GM12801 (cell line): ENCODE measurements around the gene CCDC178.

Source experiments
- TF ChIP-seq, protein P1 (sequence below): IDR thresholded peaks from one replicate; pipeline ENCODE4 v1.5.1; 2011; ENCODE audit warnings: control low read depth; ENCODE audit not compliant: insufficient read length; ENCODE audit errors: extremely low read depth

CCDC178 gene

DNA sequence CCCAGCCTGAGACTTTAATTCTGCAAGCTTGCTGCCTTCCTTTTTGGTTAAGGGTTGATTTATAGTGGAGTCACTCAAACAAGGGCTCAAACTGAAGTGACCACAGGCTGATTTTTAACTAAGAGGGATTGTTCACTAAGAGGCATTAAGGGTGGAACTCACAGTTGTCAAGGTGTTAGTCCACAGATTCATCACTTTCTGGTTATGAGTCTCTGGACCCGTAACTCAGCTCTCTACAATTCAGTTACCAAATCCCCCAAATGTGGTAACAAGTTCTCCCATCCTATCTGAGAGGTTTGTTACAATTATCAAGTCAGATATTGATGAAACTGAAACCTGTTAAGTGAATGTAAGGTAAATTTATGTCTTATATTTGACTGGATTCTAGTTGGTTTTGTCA lies 481.8 kb downstream of the CCDC178 start:
- TF ChIP-seq, protein P1, sequence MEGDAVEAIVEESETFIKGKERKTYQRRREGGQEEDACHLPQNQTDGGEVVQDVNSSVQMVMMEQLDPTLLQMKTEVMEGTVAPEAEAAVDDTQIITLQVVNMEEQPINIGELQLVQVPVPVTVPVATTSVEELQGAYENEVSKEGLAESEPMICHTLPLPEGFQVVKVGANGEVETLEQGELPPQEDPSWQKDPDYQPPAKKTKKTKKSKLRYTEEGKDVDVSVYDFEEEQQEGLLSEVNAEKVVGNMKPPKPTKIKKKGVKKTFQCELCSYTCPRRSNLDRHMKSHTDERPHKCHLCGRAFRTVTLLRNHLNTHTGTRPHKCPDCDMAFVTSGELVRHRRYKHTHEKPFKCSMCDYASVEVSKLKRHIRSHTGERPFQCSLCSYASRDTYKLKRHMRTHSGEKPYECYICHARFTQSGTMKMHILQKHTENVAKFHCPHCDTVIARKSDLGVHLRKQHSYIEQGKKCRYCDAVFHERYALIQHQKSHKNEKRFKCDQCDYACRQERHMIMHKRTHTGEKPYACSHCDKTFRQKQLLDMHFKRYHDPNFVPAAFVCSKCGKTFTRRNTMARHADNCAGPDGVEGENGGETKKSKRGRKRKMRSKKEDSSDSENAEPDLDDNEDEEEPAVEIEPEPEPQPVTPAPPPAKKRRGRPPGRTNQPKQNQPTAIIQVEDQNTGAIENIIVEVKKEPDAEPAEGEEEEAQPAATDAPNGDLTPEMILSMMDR, result no peak

DNA sequence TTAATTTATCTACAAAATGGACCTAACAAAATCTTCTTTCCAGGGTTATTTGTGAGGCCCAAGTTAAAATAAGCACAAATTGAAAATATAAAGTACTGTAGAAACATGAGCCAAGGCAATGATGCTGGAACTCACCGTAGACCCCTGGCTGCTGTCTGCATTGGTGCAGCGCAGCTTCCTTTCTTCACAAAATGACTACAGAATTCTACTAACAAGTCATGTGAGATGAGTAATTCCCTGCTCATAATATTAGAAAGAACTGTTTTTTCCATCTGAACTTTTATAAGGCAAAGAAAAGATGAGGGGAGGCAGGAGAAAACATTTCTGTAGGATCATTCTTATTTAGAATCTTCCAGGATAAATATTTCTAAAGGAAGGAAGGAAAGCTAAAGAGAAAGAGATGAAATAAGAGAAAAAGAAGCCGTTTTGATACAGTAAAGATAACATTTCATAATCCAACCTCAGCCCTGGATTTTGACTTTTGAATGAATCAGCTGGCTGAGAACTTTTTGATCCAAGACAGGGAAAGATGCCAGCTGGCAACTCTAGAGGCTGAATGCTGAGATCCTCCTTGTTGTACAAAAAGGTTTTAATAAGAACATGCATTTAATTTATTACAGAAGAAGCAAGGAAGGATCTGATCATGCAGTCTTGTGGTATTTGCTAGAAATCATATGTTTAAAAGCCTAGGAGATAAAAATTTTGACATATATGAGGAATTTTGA lies 483.8 kb downstream of the CCDC178 start:
- TF ChIP-seq, protein P1, result no peak

DNA sequence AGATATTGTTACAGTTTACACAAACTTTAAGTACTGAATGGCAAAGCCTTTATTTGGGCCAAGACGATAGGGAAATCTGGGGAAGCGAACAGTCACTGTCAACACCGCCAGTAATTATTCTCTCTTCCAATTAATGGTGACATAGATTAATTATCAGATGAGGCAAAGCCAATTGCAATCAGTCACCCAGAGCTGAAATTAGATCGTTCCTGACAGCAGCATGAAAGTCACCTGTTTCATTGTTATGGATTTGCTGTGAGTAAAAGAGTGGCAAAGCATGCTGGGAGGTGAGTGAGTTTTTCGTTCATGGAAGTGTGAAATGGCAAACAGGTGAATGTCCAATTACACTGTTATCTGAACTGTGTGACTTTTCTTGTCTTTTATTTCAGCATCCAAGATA lies 502.9 kb downstream of the CCDC178 start:
- TF ChIP-seq, protein P1, result no peak

DNA sequence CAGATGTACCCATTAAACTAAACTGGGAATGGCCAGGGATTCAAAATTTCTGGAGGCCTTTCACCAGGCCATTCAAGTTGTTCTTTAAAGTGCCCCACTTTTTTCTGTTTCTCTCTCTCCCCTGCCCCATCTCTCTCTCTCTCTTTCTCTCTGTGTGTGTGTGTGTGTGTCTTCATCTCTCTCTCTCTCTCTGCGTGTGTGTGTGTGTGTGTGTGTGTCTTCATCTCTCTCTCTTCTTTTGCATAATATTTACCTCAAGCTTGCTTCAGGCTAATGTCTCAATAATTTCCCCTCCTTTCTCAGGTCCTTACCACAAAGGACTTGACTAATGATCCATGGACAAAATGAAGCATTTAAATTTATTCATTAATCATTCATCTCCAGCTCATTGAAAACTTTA lies 503.5 kb downstream of the CCDC178 start:
- TF ChIP-seq, protein P1, result no peak

DNA sequence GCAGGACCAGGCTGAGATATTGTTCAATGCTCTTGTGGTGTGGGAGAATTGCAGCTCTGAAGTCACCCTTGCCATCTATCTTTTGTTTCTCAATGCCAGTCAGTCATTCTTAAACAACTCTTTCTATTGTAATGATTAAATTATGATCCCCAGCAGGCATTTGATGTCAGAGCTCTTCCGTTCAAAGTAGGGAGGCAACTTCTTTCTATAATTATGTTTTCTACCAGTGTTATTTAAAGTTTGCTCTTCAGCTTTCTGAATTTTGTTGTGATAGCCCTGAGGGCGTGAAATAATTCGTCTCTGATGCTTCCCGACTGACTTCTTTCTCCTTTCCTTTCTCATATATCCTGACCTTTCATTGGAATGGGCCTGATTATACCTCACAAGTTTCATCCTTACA lies 506.3 kb downstream of the CCDC178 start:
- TF ChIP-seq, protein P1, result no peak

DNA sequence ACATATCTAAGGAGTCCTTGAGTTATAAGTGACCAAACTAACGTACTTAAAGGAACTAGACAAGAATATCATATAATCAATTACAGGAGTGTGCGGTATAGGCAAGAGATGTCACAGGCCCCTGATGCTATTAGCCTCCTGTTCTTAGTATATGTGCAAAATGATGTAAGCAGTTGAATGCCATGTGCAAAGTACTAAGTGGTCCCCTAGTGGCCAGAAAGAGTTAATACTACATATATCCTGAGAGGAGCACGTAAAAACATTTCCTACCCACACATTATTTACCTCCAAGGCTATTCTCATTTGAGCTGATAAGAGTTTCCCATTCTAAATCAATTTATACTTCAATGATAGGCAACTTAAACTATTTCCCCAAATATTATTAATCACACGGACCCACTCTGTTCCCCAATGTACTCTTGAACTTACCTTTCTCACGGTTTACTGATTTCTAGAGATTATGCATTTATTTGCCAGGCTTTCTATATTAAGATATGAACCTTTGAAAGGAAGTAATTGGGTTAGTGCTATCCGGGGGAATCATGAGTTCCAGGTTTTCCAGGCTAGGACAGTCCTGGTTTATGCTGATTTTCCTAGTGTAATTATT lies 509.7 kb downstream of the CCDC178 start:
- TF ChIP-seq, protein P1, result no peak

DNA sequence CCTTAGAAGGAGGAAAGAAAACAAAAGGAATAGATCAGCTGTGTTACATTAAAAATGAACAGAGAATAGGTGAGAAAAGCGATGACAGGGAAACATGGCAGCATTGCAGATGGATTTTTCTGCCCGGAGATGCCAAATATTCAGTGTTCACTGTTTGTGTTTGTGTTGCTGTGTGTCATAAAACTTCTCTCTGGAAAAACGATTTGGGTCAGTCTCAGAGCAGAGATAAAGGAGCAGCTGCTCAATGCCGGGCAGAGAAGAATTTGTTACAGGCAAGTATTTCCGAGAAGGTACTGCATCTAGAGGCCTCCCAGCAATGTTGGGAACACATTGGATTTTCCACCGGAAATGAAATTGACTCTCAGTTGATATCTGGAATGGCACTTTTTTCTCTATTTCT lies 511.3 kb downstream of the CCDC178 start:
- TF ChIP-seq, protein P1, result no peak
